Choroid plexus epithelial cell (primary cell): ENCODE results near the gene NEIL1.
"Not testable (repeated sequence)": the region's sequence is repeated elsewhere in the genome, so short reads cannot be mapped to it uniquely, and the experiment has no call there.

Experiments used
- DNase-seq: peaks from one replicate; pipeline ENCODE4 v3.0.0-alpha.2; 2010; ENCODE audit warnings: low read depth
- H3K4me3 ChIP-seq: 2 replicates; pipeline ENCODE4 v1.5.1; 2011; ENCODE audit warnings: low read depth, mild to moderate bottlenecking, control low read depth, low read length, moderate library complexity
- TF ChIP-seq, protein P1 (sequence below): conservative IDR thresholded peaks from 2 replicates; pipeline ENCODE4 v1.5.1; 2011; ENCODE audit warnings: low read depth, mild to moderate bottlenecking, control low read depth, inconsistent platforms, low read length, moderate library complexity

The NEIL1 gene

DNA sequence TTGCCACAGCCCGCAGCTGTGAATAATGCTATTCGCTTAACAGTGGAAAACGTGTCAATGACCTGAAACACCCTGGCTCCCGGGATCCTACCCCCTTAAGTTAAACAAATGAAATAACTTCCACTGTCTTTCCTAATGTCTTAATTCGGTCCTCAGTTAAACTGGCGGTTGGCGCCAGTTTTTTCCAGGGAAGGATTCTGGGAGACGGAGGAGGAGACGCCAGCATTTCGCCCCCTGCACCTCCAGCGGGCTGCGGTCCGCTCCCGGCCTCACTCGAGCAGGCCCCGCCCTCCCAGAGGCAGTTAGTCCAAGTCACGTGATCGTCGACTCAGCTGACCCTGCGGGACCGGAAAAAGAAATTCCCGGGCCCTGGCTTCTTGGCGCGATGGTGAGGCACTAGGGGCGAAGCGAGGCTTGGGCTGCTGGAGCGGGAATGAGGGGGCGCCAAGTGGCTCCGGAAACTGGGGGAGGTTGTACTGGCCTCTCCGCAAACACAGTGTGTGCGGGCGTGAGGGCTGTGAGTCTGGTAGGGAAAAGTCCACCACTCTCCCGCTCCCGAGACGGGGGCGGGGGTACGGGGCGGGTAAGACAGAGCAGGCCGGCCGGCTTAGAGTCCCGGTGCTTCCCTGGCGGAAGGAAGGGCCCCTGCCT, 11.0 kb upstream of the NEIL1 start, which contains the start of gene COMMD4:
TSS of gene COMMD4 (plus strand) at position 359 of the 651 bp plus-strand sequence. CDS start at position 386, 27 bp downstream.
- H3K4me3 ChIP-seq = peak within 1 kb of the TSS; percentile 84
- TF ChIP-seq, protein P1, sequence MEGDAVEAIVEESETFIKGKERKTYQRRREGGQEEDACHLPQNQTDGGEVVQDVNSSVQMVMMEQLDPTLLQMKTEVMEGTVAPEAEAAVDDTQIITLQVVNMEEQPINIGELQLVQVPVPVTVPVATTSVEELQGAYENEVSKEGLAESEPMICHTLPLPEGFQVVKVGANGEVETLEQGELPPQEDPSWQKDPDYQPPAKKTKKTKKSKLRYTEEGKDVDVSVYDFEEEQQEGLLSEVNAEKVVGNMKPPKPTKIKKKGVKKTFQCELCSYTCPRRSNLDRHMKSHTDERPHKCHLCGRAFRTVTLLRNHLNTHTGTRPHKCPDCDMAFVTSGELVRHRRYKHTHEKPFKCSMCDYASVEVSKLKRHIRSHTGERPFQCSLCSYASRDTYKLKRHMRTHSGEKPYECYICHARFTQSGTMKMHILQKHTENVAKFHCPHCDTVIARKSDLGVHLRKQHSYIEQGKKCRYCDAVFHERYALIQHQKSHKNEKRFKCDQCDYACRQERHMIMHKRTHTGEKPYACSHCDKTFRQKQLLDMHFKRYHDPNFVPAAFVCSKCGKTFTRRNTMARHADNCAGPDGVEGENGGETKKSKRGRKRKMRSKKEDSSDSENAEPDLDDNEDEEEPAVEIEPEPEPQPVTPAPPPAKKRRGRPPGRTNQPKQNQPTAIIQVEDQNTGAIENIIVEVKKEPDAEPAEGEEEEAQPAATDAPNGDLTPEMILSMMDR = no peak
- DNase-seq = peak; percentile 96

DNA sequence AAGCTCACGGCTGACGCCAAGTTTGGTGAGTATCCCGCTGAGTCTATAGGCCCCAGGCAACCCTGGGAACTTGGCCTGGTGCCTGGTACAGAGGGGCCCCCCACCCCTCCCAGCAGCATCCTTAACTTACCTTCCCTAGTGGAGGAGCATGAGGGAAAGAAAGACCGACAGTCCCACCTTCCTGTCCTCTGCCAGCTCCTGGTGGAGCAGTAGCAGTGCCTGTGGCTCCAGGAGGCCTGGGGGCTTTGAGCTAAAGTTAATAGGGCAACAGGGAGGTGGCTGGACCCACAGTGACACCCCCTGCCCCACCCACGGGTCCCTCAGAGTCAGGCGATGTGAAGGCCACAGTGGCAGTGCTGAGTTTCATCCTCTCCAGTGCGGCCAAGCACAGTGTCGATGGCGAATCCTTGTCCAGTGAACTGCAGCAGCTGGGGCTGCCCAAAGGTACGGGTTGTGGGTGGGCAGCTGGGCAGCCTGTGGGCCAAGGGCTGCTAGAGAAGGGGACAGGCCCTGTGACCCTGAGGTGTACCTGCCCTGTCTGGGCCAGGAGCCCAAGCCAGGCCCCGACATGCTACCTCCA, 8.1 kb upstream of the NEIL1 start:
- no peak for DNase-seq
- TF ChIP-seq, protein P1 = no peak
- no peak overlapping the region for H3K4me3 ChIP-seq

DNA sequence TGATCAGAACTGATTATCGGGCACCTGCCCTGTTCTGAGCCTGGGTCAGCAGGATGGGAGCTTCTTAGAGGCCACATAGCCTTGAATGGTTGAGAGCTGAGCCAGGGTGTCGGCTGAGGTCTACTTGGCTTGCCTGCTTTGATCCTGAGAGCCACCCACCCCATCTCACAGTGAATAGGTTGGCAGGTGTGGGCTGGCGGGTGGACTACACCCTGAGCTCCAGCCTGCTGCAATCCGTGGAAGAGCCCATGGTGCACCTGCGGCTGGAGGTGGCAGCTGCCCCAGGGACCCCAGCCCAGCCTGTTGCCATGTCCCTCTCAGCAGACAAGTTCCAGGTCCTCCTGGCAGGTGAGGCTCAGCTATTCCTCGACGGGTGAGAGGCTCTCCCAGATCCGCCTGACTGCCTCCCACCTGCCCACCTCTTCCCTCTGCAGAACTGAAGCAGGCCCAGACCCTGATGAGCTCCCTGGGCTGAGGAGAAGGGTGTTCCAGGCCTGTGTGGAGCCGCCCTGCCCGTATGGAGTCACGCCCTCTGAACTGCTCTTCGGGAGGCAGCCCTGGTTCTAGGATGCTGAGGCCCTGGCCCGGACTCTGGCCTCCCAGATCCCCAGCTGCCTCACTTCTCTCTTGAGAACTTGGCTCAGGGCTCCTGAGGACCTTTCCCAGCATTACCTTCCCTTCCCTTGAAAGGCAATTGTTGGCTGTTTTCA, 7.2 kb upstream of the NEIL1 start:
- TF ChIP-seq, protein P1 = no peak
- DNase-seq = no peak
- no peak overlapping the region for H3K4me3 ChIP-seq

DNA sequence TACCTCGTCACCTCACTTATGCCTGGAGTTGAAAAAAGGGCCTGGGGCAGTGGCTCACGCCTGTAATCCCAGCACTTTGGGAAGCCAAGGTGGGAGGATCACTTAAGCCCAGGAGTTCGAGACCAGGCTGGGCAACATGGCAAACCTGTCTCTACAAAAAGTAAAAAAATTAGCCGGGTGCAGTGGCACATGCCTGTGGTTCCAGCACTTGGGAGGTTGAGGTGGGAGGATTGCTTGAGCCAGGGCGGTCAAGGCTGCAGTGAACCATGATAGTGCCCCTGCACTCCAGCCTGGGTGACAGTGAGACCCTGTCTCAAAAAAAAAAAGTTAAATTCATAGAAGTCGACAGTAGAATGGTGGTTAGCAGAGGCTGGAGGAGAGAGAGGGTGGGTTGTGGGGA, 4.6 kb upstream of the NEIL1 start:
- no peak for DNase-seq
- no peak overlapping the region for H3K4me3 ChIP-seq
- TF ChIP-seq, protein P1 = no peak

DNA sequence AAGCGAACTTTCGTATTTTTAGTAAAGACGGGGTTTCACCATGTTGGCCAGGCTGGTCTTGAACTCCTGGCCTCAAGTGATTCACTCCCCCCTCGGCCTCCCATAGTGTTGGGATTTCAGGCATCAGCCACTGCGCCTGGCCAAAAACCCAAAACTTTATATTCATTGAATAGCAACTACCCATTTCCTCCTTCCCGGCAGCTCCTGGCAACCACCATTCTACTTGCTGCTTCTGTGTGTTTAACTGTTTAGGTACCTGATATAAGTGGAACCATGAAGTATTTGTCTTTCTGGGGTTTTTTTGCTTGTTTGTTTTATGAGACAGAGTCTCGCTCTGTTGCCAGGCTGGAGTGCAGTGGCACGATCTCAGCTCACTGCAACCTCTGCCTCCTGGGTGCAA, 2.9 kb upstream of the NEIL1 start:
- DNase-seq, H3K4me3 ChIP-seq: not testable (repeated sequence)

DNA sequence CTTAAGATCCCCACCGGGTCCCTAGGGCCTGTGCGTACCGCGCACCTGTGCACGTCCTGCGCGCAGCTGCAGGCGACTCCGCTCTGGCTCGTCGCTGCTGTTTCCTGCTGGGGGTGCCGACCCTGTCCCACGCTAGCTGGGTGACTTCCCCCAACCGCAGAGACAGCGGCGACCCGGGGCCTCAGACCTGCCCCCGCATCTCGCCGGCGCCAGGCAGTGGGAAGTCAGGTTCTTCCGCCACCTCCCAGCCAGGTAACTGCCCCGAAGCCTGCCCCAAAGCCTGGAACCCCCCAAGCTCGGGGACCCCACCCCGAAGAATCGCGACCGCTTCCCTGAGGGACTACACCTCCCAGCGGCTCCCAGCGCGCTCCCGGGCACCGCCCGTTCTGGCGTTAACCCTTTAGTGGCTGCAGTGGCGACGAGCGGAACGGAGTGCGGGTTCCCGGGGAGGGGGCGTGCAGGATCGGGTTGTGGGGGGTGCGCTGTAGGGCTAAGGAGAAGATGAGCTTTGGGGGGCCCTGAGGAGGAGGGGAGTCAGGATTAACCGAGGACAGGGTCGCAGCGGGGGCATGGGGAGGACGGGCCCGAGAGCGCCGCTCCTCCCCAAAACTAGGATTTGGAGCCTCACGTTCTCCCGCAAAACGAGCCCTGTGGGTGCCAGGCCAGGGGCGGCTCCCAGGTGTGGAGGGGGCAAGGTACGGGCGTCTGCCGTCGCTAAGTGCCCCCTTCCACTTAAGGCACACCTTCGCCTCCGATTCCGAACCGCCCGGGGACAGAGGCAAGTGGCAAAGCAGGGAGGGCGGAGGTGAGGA, 589 bp downstream of the NEIL1 start:
- peak overlapping the region; percentile 71 for H3K4me3 ChIP-seq
- TF ChIP-seq, protein P1 = no peak
- peak; percentile 30 for DNase-seq

DNA sequence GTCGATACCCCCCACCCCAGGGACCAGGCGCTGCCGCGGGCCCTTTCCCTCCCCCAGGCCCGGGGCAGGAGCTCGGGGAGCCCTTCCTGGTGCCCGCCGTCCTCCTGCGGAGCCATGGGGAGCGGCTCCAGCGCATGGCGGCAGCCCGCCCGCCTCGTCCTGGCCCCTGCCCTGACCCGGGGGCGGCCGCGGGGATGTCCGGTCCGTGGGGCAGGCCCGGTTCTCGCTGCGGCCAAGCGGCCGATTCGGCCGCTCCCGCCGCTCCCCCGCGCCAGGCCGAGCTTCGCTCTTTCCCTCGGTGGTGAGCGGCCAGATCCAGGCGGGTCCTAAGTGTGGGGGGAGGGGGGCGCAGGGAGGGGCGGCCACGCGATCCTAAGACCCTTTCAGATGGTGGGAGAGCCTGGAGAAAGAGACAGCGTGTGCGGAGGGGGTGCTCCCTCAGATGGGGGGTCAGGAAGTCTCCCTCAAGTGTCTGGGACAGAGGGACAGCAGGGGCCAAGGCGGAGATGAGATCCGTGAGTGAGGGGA, 1.3 kb downstream of the NEIL1 start:
- peak overlapping the region; percentile 71 for H3K4me3 ChIP-seq
- no peak for DNase-seq
- TF ChIP-seq, protein P1 = no peak
